G401.6 (cell line): ENCODE data around the gene SPEN.

ENCODE experiments used
- FAIRE-seq: peaks from 2 replicates; lab custom pipeline; 2012; peaks lifted over from hg19 to GRCh38; lab: Jason Lieb, UNC

The SPEN gene

DNA sequence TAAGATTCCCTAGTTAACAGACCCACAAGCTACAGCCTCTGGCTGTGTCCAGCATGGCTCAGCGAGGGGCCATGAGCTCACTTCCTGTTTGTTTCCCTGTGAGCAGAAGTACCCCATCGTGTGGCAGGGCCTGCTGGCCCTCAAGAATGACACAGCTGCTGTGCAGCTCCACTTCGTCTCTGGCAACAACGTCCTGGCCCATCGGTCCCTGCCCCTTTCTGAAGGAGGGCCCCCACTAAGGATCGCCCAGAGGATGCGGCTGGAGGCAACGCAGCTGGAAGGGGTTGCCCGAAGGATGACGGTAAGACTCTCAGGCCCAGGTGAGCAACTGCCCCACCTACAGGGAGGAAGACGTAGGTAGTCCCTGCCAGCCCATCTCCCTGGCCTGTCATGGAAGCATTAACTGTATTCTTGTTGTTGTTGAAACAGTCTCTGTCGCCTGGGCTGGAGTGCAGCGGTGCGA lies 90.2 kb downstream of the SPEN start:
- no peak for FAIRE-seq

GRCh38 chr1:15938628-15939161 lies 91.2 kb downstream of the SPEN start:
- no peak for FAIRE-seq

- FAIRE-seq = no peak
These were observed 91.9 kb downstream of the SPEN start for GRCh38 chr1:15939181-15940109.

GRCh38 chr1:15940110-15941043 lies 92.9 kb downstream of the SPEN start:
- no peak for FAIRE-seq

DNA sequence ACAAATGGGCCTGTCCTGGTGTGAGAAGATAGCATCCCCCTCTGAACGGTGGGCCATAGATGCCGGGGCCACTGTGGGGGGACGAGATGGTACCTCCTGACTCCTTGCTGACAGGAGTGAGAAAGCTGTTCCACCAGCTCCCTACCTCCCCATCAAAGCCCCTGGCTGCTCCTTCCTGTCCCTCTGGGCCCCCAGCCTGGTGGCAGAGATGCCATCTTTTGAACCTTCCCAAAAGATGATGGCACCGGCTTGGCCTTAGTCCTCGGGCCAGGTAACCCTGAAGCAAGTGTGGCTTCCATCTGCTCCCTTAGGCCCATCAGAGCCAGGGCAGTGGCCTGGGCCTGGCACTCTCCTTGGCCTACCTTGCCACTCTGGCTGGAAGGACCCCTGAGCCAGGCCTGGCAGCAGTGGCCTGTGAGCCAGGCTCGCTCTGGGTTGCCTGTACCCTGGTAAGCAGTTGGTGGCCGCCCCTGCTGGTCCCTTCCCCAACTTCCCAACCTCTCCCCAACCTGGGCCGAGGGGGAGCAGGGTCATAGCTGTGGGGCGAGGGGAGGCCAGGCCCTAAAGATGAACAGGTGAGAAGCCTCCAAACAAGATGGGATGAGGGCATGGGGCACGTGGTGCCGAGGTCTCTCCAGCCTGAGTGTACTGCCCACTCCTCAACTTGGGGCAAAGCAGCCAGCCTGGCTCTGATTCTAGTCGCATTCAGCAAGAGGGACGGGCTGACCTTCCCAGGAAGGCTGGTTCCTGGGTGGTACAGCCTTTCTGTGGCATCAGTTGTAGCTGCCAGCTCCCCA lies 93.7 kb downstream of the SPEN start:
- FAIRE-seq = no peak

DNA sequence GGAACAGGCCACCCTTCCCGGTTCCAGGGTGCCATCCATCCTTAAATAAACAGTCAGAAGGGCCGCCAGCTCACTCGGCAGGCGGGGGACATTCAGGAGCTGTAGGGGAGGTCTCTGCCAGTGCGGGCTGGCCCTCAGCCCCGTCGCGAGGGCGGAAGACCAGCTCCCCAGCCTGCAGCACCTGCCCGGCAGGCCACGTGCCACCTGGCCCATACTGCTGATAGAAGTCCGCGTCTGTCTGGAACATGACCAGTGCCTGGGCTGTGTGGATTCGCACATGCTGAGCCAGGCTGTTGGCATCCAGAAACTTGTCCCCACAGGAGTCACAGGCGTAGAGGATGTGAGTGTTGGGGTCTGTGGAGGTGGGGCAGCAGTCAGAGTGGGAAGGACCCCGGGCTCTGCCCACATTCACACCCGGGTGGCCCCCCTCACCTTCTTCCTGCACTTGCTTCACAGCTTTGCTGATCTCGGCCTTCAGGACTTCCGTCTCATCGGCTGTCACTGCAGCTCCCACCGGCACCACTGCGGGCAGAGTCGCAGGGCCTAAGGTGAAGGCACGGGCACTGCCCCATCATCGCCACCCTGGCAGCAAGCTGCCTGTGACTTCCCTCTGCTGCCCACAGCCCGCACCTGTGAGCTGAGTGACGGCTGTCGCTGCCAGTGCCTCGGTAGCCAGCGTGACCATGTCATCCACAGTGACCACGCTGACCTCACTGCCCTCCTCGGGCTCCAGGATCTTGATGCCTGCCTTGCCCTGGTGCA lies 94.6 kb downstream of the SPEN start:
- no peak for FAIRE-seq

- no peak for FAIRE-seq
These were observed 95.3 kb downstream of the SPEN start for GRCh38 chr1:15942661-15943327.

- FAIRE-seq = no peak
These were observed 96.0 kb downstream of the SPEN start for GRCh38 chr1:15943328-15943991.

DNA sequence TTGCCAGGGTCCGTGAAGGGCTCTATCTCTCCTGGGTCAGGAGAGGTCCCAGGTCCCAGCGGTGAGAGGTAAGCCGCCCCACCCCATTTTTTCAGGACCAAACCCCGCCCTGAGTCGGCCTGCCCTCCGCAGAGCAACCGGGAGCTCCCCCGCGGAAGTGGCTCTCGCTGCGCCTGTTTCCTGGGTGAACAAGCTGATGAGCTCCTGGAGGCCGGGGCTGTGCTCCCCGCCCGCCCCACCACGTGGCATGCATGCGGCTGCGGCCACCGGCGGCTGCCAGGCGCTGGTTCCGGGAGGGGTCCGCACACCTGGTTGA lies 96.4 kb downstream of the SPEN start:
- FAIRE-seq = no peak

- no peak for FAIRE-seq
These were observed 97.0 kb downstream of the SPEN start for GRCh38 chr1:15944308-15945010.

- FAIRE-seq = no peak
These were observed 97.7 kb downstream of the SPEN start for GRCh38 chr1:15945011-15945831.

- no peak for FAIRE-seq
These were observed 98.4 kb downstream of the SPEN start for GRCh38 chr1:15945832-15946448.

DNA sequence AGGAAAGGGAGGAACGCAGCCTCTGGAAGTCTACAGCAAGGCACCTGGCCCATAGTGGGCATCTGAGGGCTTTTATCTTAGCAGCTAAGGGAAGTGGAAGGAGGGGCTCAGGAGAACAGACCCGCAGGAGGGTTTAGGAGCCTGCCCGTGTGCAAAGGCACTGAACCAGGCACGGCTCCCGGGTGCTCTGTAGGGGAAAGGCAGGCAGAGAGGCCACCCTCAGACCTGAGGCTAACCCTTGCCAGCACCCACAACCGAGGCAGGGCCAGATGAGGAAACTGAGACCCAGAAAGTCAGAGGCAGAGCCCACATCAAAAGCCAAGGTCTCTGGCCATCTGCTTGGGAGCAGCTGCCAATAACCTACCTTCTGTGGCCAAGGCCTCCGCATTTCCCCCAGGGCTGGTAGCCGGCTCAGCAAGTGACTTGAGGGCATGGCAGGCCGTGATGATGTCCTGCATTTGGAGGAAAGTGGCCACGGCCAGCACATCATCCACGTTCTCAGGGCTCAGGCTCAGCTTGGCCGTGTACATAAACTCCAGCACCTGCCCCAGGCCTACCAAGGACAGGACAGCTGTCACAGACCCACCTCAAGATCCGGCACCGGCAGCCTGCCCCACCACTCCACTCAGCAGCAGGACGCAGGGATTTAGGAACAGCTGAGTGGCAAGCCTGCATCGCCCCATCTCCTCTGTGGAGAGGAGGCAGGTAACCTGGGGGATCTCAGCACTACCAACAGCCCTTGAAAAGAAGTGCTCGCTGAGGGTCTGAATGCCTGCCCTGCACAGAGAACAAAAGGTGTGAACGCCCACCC lies 99.3 kb downstream of the SPEN start:
- FAIRE-seq = no peak

- no peak for FAIRE-seq
These were observed 100.0 kb downstream of the SPEN start for GRCh38 chr1:15947382-15948090.

DNA sequence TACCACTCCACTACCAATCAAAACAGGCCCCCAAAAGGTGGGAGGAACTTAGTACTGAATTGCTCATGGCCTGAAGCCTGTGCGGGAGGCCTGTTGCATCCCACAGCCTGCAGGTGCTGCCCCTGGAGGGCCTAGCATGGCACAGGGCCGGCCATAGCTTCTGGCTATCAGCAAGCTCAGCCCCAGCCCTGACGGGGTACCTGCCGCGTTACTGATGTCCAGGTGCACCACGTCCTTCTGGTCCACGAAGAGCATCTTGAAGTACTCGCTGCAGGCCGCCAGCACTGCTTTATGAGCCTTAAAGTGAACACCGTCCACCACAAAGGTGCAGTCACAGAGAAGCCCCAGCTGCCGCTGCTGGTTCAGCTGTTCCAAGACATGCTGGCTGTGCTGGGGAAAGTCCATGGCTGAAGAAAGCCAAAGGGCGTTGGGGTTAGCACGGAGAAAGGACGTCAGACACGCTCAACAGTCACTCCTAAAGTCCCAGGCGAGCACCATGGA lies 100.6 kb downstream of the SPEN start:
- FAIRE-seq = no peak
